Naive thymus-derived CD4-positive, alpha-beta T cell (primary cell): ENCODE data around the gene GSN. TPM values are rescaled to one million over a fixed set of nuclear protein-coding genes. Genes with fewer than 3 reads are reported as not detected.
A peak's percentile ranks its signal among the peaks of the same experiment; 100 is the strongest.

Source experiments
- ATAC-seq: fragments of 150-1000 bp; cut with Tn5 transposase; 2 replicates; pipeline ENCODE4 v1.10.0; 2021; ENCODE audit warnings: mild to moderate bottlenecking, moderate library complexity
- CTCF ChIA-PET: fragments of 350-600 bp; sonication (Branson Sonifier 250); formaldehyde crosslinking; loops from one replicate; lab custom pipeline; 2021; ENCODE audit warnings: antibody characterized with exemption; lab: Charles Lee
- POLR2A ChIA-PET: fragments of 350-600 bp; sonication (Branson Sonifier 250); formaldehyde crosslinking; loops from one replicate; lab custom pipeline; 2021; ENCODE audit warnings: antibody characterized with exemption, inconsistent platforms; lab: Charles Lee
- DNase-seq, 9 donors: peaks; one replicate each; pipeline versions ENCODE4 v3.0.0 to v3.0.0-alpha.2; 2020 to 2022; ENCODE audit warnings: mixed read lengths in 1 of 9
- H3K27ac ChIP-seq: one replicate; pipeline ENCODE4 v1.7.0; 2013; ENCODE audit warnings: mild to moderate bottlenecking, low read depth, low read length, moderate library complexity
- H3K27me3 ChIP-seq, 2 donors: one replicate each; pipeline ENCODE4 v1.7.0; 2013; ENCODE audit warnings: low read length in 2 of 2, mild to moderate bottlenecking in 2 of 2, moderate library complexity in 2 of 2; ENCODE audit not compliant: control insufficient read depth in 2 of 2, insufficient read depth in 2 of 2
- H3K36me3 ChIP-seq, 3 experiments: 1 replicate in 2 of 3; 2 replicates in 1 of 3; pipeline ENCODE4 v1.7.0; 2013; ENCODE audit warnings: low read length in 3 of 3, mild to moderate bottlenecking in 3 of 3, moderate library complexity in 1 of 3; ENCODE audit not compliant: insufficient read depth in 3 of 3, control insufficient read depth in 2 of 3
- H3K4me1 ChIP-seq, 2 donors: one replicate each; pipeline ENCODE4 v1.7.0; 2013; ENCODE audit warnings: low read length in 2 of 2, mild to moderate bottlenecking in 2 of 2, moderate library complexity in 1 of 2; ENCODE audit not compliant: control insufficient read depth in 2 of 2, insufficient read depth in 2 of 2
- H3K4me3 ChIP-seq: 2 replicates; pipeline ENCODE4 v1.7.0; 2013; ENCODE audit warnings: mild to moderate bottlenecking, low read length
- H3K9me3 ChIP-seq, 3 experiments: 1 replicate in 2 of 3; 2 replicates in 1 of 3; pipeline ENCODE4 v1.7.0; 2013; ENCODE audit warnings: low read length in 3 of 3; ENCODE audit not compliant: control insufficient read depth in 2 of 3
- H3K27ac Mint-ChIP-seq, 9 donors: one replicate each; pipeline ENCODE4 v1.8.0; 2020 to 2022; ENCODE audit warnings: mixed read lengths in 9 of 9, mild to moderate bottlenecking in 8 of 9, moderate library complexity in 5 of 9, inconsistent platforms in 2 of 9
- H3K27me3 Mint-ChIP-seq, 5 donors: one replicate each; pipeline ENCODE4 v1.8.0; 2021 to 2022; ENCODE audit warnings: mixed read lengths in 5 of 5, mild to moderate bottlenecking in 1 of 5
- H3K36me3 Mint-ChIP-seq, 5 donors: one replicate each; pipeline ENCODE4 v1.8.0; 2020 to 2022; ENCODE audit warnings: mixed read lengths in 5 of 5, mild to moderate bottlenecking in 3 of 5, inconsistent platforms in 1 of 5
- H3K4me1 Mint-ChIP-seq, 7 donors: one replicate each; pipeline ENCODE4 v1.8.0; 2020 to 2022; ENCODE audit warnings: mixed read lengths in 7 of 7, mild to moderate bottlenecking in 3 of 7, inconsistent platforms in 1 of 7
- H3K4me3 Mint-ChIP-seq, 10 donors: one replicate each; pipeline ENCODE4 v1.8.0; 2020 to 2022; ENCODE audit warnings: mild to moderate bottlenecking in 10 of 10, mixed read lengths in 10 of 10, moderate library complexity in 6 of 10, inconsistent platforms in 2 of 10
- H3K9me3 Mint-ChIP-seq, 11 donors: one replicate each; pipeline ENCODE4 v1.8.0; 2020 to 2022; ENCODE audit warnings: mixed read lengths in 11 of 11, mild to moderate bottlenecking in 4 of 11, inconsistent platforms in 1 of 11, moderate library complexity in 1 of 11
- intact Hi-C, 2 donors: fragments of 100-400 bp; cut with micrococcal nuclease; formaldehyde crosslinking; loops; one replicate each; pipeline ENCODE4 v1.15.1; 2023
- polyA plus RNA-seq, 2 donors: library from polyadenylated mRNA; unstranded; fragments of 300-500 nt; fragmentation: Illumina TruSeq; gene quantifications; one replicate each; pipeline ENCODE4 v1.2.3, GENCODE V29; 2021
- total RNA-seq, 6 experiments: library from RNA in 5 of 6; stranded (reverse) in 5 of 6; gene quantifications; 1 replicate in 5 of 6; 2 replicates in 1 of 6; pipeline ENCODE4 v1.2.3 and lab custom pipeline; 2021 to 2026

GSN gene
- total RNA-seq (10 to 100 TPM in 1 of 5 experiments, 1 to 10 TPM in 4; 4.2 to 34.6 (median 7.8) TPM), polyA plus RNA-seq (1 to 10 TPM; 2.9 to 3.9 TPM), total RNA-seq (lab: John Stamatoyannopoulos, UW) (5.7 reads per million, percentile 26 among the genes with 10 or more reads in this experiment)

DNA sequence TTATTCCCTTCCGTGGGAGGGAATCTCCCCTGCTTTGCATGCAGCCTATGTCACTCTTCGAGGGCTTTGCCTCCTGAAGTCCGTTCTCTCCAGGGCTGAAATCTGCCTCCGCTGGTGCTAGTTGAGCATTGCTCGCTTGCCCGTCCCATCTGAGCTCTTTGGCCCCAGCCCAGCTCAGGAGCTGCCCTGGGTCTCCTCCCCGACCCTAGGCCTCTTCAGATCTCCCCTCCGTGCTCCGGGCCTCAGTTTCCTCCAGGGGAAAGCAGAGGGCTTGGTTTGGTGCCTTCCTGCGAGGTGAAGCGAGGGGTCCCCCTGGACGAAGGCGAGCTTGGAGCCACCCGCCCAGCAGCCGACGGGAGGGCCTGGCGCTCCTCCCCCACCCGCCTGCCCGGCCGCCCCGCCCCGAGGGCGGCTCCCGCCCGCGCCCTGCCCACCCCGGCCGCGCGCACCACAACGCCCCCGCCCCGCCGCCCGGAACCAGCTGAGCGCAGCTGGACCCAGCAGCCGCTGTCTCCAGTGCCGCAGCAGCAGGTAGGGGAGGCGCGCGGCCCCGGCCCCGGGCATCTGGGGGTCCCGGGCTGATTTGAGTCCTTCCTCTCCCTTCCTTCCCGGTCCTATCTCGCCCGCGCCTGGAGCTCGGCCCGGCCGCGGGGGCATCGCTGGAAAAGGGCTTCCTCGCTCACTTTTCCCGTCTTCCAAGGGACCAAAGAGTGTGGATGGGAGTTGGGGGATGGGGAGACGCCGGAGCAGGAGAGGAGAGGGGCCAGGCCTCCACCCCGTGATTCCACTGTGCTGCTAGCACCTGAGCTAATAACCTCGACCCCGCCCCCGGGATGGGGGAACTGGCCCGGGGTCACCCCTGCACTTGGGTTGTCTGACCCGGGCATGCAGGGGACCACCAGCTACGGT lies at the start of gene GSN:
Gene GSN (plus strand): TSS at position 474 of the 909 bp plus-strand sequence. CDS start 33,810 bp downstream, outside the sequence.
- Histone ChIP-seq H3K27ac (no peak within 1 kb of the TSS), H3K9me3 (no peaks in the 10 kb centered on the region)
- CTCF ChIA-PET = interaction anchor here (0.8 kb wide), 1 partner anchor 11 kb away, joined by 3 read pairs; no protein-coding TSS in a partner anchor

DNA sequence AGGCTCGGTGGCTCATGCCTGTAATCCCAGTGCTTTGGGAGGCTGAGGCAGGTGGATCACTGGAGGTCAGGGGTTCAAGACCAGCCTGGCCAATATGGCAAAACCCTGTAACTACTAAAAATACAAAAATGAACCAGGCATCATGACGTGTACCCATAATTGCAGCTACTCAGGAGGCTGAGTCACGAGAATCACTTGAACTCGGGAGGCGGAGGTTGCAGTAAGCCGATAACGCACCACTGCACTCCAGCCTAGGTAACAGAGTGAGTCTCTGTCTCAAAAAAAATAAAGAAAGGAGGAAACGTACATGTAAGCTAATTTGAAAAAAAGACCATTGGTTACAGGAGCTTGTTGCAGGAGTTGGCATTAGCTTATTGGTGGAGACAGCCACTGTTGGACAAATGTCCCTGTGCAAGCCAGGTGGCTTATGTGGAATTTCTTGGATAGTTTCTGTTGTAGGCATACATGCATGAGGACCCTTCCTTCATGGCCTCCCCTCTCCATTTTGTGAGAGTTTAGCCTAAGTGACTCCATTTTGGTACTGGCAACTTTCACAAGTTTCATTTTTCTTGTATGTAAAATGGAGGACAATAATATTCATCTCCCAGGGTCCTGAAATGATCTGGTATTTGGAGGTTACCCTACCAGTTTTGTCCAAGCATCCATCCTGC lies 49.5 kb upstream of the GSN start:
- Histone ChIP-seq H3K36me3 (no peaks in the 10 kb centered on the region), H3K4me1 (no peaks in the 10 kb centered on the region), H3K27me3 (no peaks in the 10 kb centered on the region), H3K27ac (no peak overlapping the region), H3K4me3 (no peak overlapping the region), H3K9me3 (no peaks in the 10 kb centered on the region)
- Mint-ChIP-seq H3K27me3 (no peaks in the 10 kb centered on the region), H3K4me3 (no peak overlapping the region), H3K36me3 (peaks cover 0 to 12% (median 3%) of the 10 kb centered on the region in 5 donors), H3K27ac (no peak overlapping the region), H3K9me3 (no peaks in the 10 kb centered on the region), H3K4me1 (peaks cover 0 to 13% (median 4%) of the 10 kb centered on the region in 7 donors)
- ATAC-seq (no peak), DNase-seq (no peak)
- ChIA-PET POLR2A (interaction anchor here (0.5 to 1.1 kb wide), 3 partner anchors 17 to 51 kb away, joined by 3 read pairs; partner anchors contain the start of gene RAB14), CTCF (no interaction called here)
- intact Hi-C loops = no loop called here

More for the DNA sequence above, at the start of gene GSN:
- H3K36me3 ChIP-seq = no peaks in the 10 kb centered on the region
- H3K4me3 Mint-ChIP-seq = peak within 1 kb of the TSS; percentile 70 to 86 (median 80)
- H3K4me1 Mint-ChIP-seq = peaks cover 6 to 28% (median 19%) of the 10 kb centered on the region in 7 donors
- peak within 1 kb of the TSS; percentile 36 for H3K4me3 ChIP-seq
- peak; percentile 80 for ATAC-seq
- H3K4me1 ChIP-seq = peaks cover 0 to 5% of the 10 kb centered on the region in 2 donors
- no peaks in the 10 kb centered on the region for H3K27me3 ChIP-seq
- intact Hi-C loops = no loop called here
- H3K27me3 Mint-ChIP-seq = peaks cover 0 to 33% (median 9%) of the 10 kb centered on the region in 5 donors
- peaks cover 0 to 5% (median 0%) of the 10 kb centered on the region in 5 donors for H3K36me3 Mint-ChIP-seq
- no peaks in the 10 kb centered on the region for H3K9me3 Mint-ChIP-seq
- POLR2A ChIA-PET = no interaction called here
- DNase-seq = peak in 7 of 9 donors; percentile 3 to 56 (median 14)
- peak within 1 kb of the TSS in 3 of 9 donors; percentile 14 to 73 (median 45) for H3K27ac Mint-ChIP-seq

DNA sequence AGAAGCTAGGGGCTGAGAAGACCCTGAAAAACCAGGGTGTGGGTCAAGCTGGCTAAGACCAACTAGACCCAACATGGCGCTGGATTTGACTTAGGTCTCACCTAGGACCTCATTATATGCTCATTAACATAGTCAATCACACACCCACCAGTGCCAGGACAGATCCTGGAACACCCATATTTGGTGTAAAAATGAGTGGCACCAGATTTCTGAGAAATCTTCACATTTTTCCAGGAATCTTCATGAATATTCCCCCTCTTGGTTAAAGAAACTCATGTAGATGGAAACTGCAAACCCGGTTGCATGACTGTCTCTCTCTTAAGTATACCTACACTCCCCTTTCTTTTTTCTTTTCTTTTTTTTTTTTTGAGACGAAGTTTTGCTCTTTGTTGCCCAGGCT lies 48.4 kb upstream of the GSN start:
- Mint-ChIP-seq H3K27ac (no peak overlapping the region), H3K36me3 (peaks cover 0 to 12% (median 4%) of the 10 kb centered on the region in 5 donors), H3K27me3 (no peaks in the 10 kb centered on the region), H3K9me3 (no peaks in the 10 kb centered on the region), H3K4me3 (no peak overlapping the region), H3K4me1 (peaks cover 0 to 10% (median 0%) of the 10 kb centered on the region in 7 donors)
- Histone ChIP-seq H3K4me3 (no peak overlapping the region), H3K9me3 (no peaks in the 10 kb centered on the region), H3K27me3 (no peaks in the 10 kb centered on the region), H3K36me3 (no peaks in the 10 kb centered on the region), H3K27ac (no peak overlapping the region), H3K4me1 (no peaks in the 10 kb centered on the region)
- DNase-seq (no peak), ATAC-seq (no peak)
- intact Hi-C loops = no loop called here
- ChIA-PET CTCF (no interaction called here), POLR2A (no interaction called here)

DNA sequence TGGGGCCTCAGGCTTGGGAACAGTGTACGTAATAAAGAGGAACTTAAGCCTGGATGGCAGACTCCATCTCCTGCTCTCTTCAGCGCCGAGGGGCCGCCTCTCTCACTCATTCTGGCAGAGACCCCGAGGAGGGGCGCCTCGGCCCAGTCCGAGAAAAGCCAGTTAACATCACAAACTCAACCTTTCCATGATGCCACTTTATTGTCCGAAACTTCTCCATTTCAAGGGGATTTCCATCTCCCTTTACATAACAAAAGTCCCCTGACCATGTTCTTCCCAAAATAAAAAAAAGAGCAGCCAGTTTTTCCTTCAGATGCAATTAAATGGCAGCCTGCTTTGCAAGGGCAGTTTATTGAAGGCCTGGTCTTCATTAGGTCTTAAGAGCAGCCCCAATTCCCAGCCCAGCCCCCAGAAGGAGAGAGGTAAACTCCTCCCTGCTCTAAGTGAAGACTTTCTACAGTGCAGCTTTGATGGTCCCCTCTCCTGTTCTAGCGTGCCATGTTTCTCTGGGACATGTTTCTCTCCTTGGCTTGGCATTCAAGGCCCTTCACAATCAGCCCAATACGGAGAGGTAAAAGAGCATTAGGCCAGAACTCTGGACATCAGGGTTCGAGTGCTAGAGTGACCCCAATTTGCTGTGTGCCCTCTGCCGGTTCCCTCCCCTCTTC lies 46.8 kb upstream of the GSN start:
- Histone ChIP-seq H3K36me3 (no peaks in the 10 kb centered on the region), H3K9me3 (no peaks in the 10 kb centered on the region), H3K27ac (no peak overlapping the region), H3K27me3 (no peaks in the 10 kb centered on the region), H3K4me1 (no peaks in the 10 kb centered on the region), H3K4me3 (no peak overlapping the region)
- Mint-ChIP-seq H3K4me3 (no peak overlapping the region), H3K4me1 (peaks cover 0 to 7% (median 0%) of the 10 kb centered on the region in 7 donors), H3K27ac (no peak overlapping the region), H3K27me3 (no peaks in the 10 kb centered on the region), H3K36me3 (peaks cover 0 to 9% (median 4%) of the 10 kb centered on the region in 5 donors), H3K9me3 (no peaks in the 10 kb centered on the region)
- intact Hi-C loops = no loop called here
- no peak for DNase-seq
- ATAC-seq = no peak
- POLR2A ChIA-PET = no interaction called here
- CTCF ChIA-PET = no interaction called here

DNA sequence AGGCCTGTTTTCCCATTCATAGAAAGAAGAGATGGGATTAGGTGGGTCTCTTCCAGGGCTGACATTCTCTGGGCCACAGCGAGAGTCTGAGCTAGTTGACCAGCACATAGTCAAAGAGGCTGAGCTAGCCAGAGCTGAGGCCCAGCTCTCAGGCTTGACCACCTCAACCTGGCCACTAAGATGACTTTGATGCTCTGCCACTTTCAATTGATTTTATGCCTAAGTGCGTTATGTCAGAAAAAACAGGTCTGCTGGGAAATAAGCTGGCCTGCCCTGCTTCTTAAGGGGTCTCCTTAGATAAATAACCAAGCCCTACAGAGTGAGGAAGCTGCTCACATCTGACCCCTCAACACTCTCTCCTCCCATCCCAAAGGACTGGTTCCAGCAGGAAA lies 46.3 kb upstream of the GSN start:
- H3K27ac ChIP-seq = no peak overlapping the region
- Mint-ChIP-seq H3K27me3 (no peaks in the 10 kb centered on the region), H3K9me3 (no peaks in the 10 kb centered on the region), H3K4me1 (peaks cover 0 to 3% (median 0%) of the 10 kb centered on the region in 7 donors), H3K4me3 (no peak overlapping the region), H3K27ac (no peak overlapping the region), H3K36me3 (peaks cover 0 to 9% (median 4%) of the 10 kb centered on the region in 5 donors)
- intact Hi-C loops = no loop called here
- H3K27me3 ChIP-seq = no peaks in the 10 kb centered on the region
- no peak for ATAC-seq
- CTCF ChIA-PET = no interaction called here
- no peaks in the 10 kb centered on the region for H3K9me3 ChIP-seq
- H3K36me3 ChIP-seq = no peaks in the 10 kb centered on the region
- H3K4me1 ChIP-seq = no peaks in the 10 kb centered on the region
- POLR2A ChIA-PET = no interaction called here
- H3K4me3 ChIP-seq = no peak overlapping the region
- no peak for DNase-seq

DNA sequence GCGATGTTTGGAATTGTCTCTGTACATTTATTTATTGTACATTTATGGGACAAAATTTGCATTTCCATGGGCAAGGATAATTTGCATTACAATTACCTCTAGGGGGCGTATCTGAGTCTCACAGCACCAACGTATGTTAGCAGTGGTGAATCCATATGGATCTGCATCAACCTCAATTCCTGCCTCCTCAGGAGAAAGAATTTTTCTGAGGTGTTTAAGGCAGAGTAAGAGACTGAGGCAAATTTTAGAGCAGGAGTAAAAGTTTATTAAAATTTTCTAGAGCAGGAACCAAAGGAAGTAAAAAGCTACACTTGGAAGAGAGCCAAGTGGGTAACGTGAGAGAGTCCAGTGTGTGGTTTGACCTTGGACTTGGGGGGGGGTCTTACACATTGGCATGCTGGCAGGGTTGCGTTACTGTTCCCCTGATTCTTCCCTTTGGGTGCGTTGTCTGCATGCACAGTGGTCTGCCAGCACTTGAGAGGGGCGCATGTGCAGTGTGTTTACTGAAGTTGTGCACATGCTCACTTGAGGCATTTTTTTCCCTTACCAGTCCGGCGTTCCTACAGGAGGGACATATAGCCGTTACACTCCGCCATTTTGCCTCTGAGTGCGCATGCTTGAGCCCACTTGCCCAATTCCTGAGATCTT lies 45.3 kb upstream of the GSN start:
- peaks cover 0 to 3% (median 0%) of the 10 kb centered on the region in 7 donors for H3K4me1 Mint-ChIP-seq
- DNase-seq = no peak
- intact Hi-C loops = no loop called here

More for the DNA sequence above, 45.3 kb upstream of the GSN start:
- CTCF ChIA-PET = no interaction called here
- Histone ChIP-seq H3K27ac (no peak overlapping the region), H3K36me3 (no peaks in the 10 kb centered on the region), H3K27me3 (no peaks in the 10 kb centered on the region), H3K9me3 (no peaks in the 10 kb centered on the region), H3K4me3 (no peak overlapping the region), H3K4me1 (no peaks in the 10 kb centered on the region)
- no peak for ATAC-seq
- POLR2A ChIA-PET = no interaction called here
- Mint-ChIP-seq H3K9me3 (no peaks in the 10 kb centered on the region), H3K27me3 (no peaks in the 10 kb centered on the region), H3K4me3 (no peak overlapping the region), H3K27ac (no peak overlapping the region), H3K36me3 (peaks cover 0 to 9% (median 4%) of the 10 kb centered on the region in 5 donors)
